NCI-H1417 treated with DMSO at 0.1 percent for 48 hours (cell line): ENCODE measurements around the gene LAIR2.

ENCODE experiments used
- DNase-seq: peaks from one replicate; lab custom pipeline; 2025; lab: John Stamatoyannopoulos, UW

The LAIR2 gene

GRCh38 chr19:54535601-54536000 is 33.0 kb downstream of the LAIR2 start:
- no peak for DNase-seq

GRCh38 chr19:54536956-54537355 is 34.3 kb downstream of the LAIR2 start:
- DNase-seq = no peak

DNA sequence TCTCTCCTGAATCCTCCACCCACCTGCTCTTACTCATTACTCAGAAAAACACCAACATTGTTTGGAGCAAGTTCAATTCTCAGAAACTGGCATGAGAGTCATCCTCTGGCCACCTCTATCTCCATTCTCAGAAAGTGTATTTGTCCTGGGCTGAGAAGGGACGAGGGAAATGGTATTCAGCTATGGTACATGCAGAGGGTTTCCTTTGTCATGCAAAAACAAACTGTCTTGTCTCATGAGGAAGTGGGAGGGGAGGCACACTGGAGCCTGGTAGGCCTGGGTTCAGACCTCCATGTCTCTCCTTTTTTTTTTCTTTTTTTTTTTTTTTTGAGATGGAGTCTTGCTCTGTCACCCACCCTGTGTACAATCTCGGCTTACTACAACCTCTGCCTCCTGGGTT is 39.1 kb downstream of the LAIR2 start:
- DNase-seq = no peak

DNA sequence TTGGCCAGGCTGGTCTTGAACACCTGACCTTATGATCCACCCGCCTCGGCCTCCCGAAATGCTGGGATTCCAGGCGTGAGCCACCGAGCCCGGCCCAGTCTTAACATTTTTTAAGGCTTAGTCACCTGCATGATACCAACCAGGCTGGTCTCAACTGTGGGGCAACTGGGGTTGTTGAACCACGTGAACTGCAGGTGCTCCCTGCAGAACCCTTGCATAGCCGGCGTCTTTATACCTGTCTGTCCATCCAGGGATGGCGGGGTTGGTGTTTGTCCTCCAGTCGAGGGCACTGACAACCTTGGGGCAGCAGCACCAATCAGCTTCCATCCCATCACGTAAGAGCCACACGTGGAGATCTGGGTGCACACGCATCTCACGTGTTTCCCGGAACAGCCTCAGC is 46.2 kb downstream of the LAIR2 start:
- DNase-seq = no peak

DNA sequence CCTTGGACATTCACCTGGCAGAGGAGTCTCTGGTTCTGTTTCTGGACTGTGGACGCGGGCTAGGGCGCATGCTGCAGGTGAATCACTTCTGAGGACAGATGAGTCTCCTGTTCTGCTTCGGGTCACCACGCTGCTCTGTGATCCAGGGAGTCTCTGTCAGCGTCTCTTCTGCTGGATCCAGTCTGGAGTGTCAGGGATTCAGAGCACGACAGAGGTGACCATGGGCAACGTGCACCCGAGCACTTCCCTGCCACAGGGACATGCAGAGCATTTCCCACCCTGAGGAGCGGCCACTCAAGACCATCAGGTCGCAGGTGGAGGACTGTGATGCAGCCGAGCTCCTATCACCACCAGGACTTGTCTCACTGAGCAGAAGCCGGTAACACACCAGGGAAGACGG is 46.6 kb downstream of the LAIR2 start:
- no peak for DNase-seq

GRCh38 chr19:54551293-54551692 is 48.7 kb downstream of the LAIR2 start:
- DNase-seq = no peak

DNA sequence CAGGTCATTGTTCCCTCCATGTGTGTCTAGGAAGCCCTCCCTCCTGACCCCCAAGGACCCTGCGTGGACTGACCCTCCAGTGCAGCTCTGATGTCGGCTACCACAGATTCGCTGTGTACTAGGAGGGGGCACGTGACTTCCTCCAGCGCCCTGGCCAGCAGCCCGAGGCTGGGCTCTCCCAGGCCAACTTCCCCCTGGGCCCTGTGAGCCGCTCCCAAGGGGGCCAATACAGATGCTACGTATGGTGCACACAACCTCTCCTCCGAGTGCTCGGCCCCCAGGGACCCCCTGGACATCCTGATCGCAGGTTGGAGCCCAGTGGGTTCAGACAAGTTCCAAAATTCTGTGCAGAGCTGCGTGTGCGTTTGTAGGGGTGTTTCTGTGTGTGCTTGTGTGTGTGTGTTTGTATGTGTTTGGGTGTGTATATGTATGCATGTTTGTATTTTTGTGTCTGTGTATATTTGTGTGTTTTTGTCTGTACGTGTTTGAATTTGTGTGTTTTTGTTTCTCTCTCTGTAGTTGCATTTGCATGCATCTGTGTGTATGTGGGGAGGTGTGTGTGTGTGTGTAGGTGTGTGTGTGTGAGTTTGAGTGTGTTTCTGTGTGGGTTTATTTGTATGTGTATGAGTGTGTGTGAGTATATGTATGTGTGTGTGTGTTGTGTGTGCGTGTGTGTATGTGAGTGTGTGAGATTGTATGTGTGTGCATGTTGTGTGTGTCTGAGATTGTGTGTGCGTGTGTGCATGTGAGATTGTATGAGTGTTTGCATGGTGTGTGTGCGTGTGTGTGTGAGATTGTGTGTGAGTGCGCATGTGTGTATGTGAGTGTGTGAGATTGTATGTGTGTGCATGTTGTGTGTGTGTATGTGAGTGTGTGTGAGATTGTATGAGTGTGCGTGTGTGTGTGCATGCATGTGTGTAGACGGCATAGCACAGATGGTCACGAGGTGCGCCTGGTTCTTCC is 49.6 kb downstream of the LAIR2 start:
- DNase-seq = no peak

DNA sequence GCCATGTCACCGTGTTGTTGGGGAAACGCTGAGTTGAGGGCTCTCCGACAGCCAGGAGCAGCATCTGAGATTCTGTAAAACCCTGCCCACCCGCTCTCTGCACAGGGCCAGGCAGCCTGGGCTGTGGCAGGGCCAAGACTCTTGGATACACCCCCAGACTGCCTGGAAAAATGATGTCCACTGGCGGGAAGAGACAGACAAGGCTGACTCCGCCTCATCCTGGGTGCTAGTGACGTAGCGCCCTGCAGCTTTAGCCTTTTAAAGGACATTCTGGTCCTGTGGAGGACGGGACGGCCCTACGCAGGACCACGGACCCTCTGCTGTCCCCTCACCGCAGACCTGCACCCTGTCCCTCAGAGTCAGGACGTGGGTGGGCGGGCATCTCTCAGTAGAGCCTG is 50.3 kb downstream of the LAIR2 start:
- no peak for DNase-seq

DNA sequence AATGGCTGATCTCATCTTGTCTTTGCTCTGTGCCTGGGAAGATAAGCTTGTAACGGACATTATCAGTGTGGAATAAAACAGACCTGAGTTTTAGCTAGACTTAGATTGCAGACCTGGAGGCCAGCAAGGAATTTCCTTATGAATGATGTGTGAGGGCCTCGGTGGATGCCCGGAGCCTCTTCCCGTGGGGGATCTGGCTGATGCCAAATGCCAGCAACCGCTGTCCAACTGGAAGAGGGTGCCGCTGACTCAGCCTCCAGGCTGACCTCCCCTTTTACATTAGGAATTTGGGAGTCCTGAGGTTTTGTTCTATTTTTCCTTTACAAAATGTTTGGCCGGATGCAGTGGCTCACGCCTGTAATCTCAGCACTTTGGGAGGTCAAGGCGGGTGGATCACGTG is 51.4 kb downstream of the LAIR2 start:
- DNase-seq = no peak

DNA sequence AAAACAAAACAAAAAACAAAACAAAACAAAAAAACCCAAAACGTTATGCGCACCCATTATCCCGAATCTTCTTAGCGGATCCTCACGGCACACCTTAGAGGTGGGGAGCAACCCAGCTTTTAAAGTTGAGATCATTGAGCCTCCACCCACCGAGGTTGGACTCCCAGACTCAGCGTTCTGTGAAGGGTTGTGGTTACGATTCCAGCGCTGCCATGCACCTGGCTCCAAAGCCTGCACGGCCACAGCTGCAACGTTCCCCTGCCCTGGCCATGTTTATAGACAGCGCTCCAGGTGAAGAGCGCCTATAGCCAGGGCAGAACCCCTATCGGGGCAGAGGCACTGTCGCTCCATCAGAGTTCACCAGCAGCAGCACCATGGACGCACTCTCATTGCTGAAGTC is 52.3 kb downstream of the LAIR2 start:
- no peak for DNase-seq

DNA sequence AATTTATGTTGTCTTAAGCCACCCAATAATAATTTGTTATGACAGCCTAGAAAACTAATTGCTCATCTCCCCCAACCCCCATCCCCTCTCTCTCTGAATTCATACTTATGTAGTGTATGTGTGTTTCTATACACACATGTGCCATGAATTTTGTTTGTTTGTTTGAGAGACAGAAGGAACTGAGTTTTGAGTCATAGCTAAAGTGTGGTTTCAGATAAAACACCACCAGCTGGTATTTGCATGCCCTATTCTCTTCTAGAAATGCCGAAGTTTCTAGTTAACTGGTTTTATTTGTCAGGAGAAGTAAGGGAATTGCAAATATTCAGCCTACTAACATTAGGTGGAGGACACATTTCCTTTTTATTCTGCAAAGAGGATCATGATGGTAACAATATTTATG is 53.6 kb downstream of the LAIR2 start:
- DNase-seq = no peak

- no peak for DNase-seq
Measured at GRCh38 chr19:54558339-54558738, 55.7 kb downstream of the LAIR2 start.
